Measurements from ENCODE around the gene PPIF.

GRCh38 chr10:79387974-79388850 is 40.9 kb downstream of the PPIF start:
- no peak for TF ChIP-seq CTCF (IDR thresholded peaks at IDR 0.05)
- no peak for TF ChIP-seq POLR2AphosphoS5 (IDR thresholded peaks at IDR 0.05)
